ENCODE measurements around the gene MPST.

- TF ChIP-seq CTCF (IDR thresholded peaks at IDR 0.05 in 2 of 3, conservative IDR thresholded peaks at IDR 0.05 in 1 of 3; ENCODE audit: borderline replicate concordance in 1 of 3, insufficient read depth in 1 of 3, low read depth in 2 of 3, low read length in 2 of 3) (no peak), RAD21 (IDR thresholded peaks at IDR 0.05; ENCODE audit: low read depth) (no peak)
Measured at GRCh38 chr22:37061611-37062375, 42.3 kb downstream of the MPST start.
